Osteoblast (primary cell): ENCODE data around the gene NKD2. TPM values are rescaled to one million over a fixed set of nuclear protein-coding genes. Genes with fewer than 3 reads are reported as not detected.

Experiments
- DNase-seq: peaks from one replicate; pipeline ENCODE4 v3.0.0; 2011; ENCODE audit warnings: low spot score, mixed read lengths; ENCODE audit not compliant: insufficient read length; ENCODE audit errors: missing footprints
- H2AFZ ChIP-seq: 2 replicates; pipeline ENCODE4 v1.6.0; 2011; ENCODE audit warnings: mild to moderate bottlenecking, low read length
- H3K27ac ChIP-seq: 2 replicates; pipeline ENCODE4 v1.5.1; 2011; ENCODE audit warnings: mild to moderate bottlenecking, low read depth, low read length, moderate library complexity
- H3K27me3 ChIP-seq: 2 replicates; pipeline ENCODE4 v1.6.0; 2012; ENCODE audit warnings: mild to moderate bottlenecking, control low read depth, inconsistent platforms, low read length, moderate library complexity; ENCODE audit not compliant: insufficient read depth
- H3K36me3 ChIP-seq: 2 replicates; pipeline ENCODE4 v1.5.1; 2011; ENCODE audit warnings: mild to moderate bottlenecking, low read length, control low read depth, moderate library complexity; ENCODE audit not compliant: insufficient read depth
- H3K4me1 ChIP-seq: 2 replicates; pipeline ENCODE4 v1.5.1; 2011; ENCODE audit warnings: mild to moderate bottlenecking, low read length, control low read depth, moderate library complexity; ENCODE audit not compliant: insufficient read depth
- H3K4me2 ChIP-seq: 2 replicates; pipeline ENCODE4 v1.6.0; 2011; ENCODE audit warnings: mild to moderate bottlenecking, low read length; ENCODE audit not compliant: insufficient read depth
- H3K4me3 ChIP-seq: fragments of 200-600 bp; sonication (generic); 3 replicates; pipeline ENCODE4 v1.5.1; 2012; ENCODE audit warnings: mild to moderate bottlenecking, low read length, inconsistent platforms; ENCODE audit not compliant: insufficient read depth
- H3K79me2 ChIP-seq: 2 replicates; pipeline ENCODE4 v1.6.0; 2012; ENCODE audit warnings: mild to moderate bottlenecking, low read length, control low read depth, inconsistent platforms; ENCODE audit not compliant: insufficient read depth
- H3K9me3 ChIP-seq: 2 replicates; pipeline ENCODE4 v1.5.1; 2011; ENCODE audit warnings: low read depth, low read length, control low read depth
- H4K20me1 ChIP-seq: 2 replicates; pipeline ENCODE4 v1.6.0; 2012; ENCODE audit warnings: mild to moderate bottlenecking, low read length, control low read depth; ENCODE audit not compliant: insufficient read depth
- CTCF ChIP-seq: IDR thresholded peaks from 2 replicates; pipeline ENCODE4 v1.5.1; 2011; ENCODE audit warnings: mild to moderate bottlenecking, low read depth, low read length, moderate library complexity; ENCODE audit errors: extremely low read depth
- total RNA-seq: library from RNA; depleted of rRNA; stranded (reverse); fragments of >200 nt; gene quantifications from 2 replicates; pipeline ENCODE4 v1.2.3, GENCODE V29; 2012

Gene NKD2
- total RNA-seq, 1 donor, result under 0.01 TPM

DNA sequence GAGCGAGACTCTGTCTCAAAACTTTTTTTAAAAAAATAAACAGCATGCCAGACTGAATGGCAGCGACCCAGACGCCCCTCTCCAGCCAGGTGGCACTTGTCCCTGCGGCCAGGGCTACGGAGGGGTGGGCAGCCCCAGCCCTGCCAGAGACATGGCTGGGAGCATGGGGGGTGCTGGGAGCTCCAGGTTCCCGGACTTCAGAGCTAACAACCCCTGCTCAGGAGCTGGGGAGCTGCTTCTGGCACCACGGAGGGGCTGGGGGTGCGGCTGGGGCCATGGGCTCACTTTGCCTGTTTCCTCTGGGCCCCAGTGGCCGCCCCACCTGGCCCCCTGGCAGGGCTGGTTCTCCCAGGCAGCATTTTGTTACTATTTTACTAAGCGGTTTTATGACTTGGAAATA lies 53.3 kb downstream of the NKD2 start:
- no peak for DNase-seq
- H3K79me2 ChIP-seq, result no peaks in the 10 kb centered on the region
- H3K36me3 ChIP-seq, result no peaks in the 10 kb centered on the region
- H3K4me3 ChIP-seq, result no peak overlapping the region
- no peak overlapping the region for H3K27ac ChIP-seq
- H4K20me1 ChIP-seq, result no peaks in the 10 kb centered on the region
- no peak for TF ChIP-seq CTCF
- H2AFZ ChIP-seq, result no peak overlapping the region
- no peaks in the 10 kb centered on the region for H3K9me3 ChIP-seq
- H3K27me3 ChIP-seq, result no peaks in the 10 kb centered on the region
- H3K4me2 ChIP-seq, result no peak overlapping the region
- H3K4me1 ChIP-seq, result no peaks in the 10 kb centered on the region

GRCh38 chr5:1062761-1063568 lies 54.4 kb downstream of the NKD2 start:
- H3K4me2 ChIP-seq, result no peak overlapping the region
- no peak for TF ChIP-seq CTCF
- H2AFZ ChIP-seq, result no peak overlapping the region
- peak; percentile 81 for DNase-seq
- H3K4me3 ChIP-seq, result no peak overlapping the region
- no peaks in the 10 kb centered on the region for H3K79me2 ChIP-seq
- no peaks in the 10 kb centered on the region for H3K9me3 ChIP-seq
- no peaks in the 10 kb centered on the region for H3K27me3 ChIP-seq
- no peak overlapping the region for H3K27ac ChIP-seq
- no peaks in the 10 kb centered on the region for H3K4me1 ChIP-seq
- H4K20me1 ChIP-seq, result no peaks in the 10 kb centered on the region
- no peaks in the 10 kb centered on the region for H3K36me3 ChIP-seq

- Histone ChIP-seq H3K4me2 (no peak overlapping the region), H3K9me3 (no peaks in the 10 kb centered on the region), H3K4me3 (no peak overlapping the region), H2AFZ (no peak overlapping the region), H3K4me1 (no peaks in the 10 kb centered on the region), H4K20me1 (no peaks in the 10 kb centered on the region), H3K36me3 (no peaks in the 10 kb centered on the region), H3K27me3 (no peaks in the 10 kb centered on the region), H3K79me2 (no peaks in the 10 kb centered on the region), H3K27ac (no peak overlapping the region)
- no peak for TF ChIP-seq CTCF
- peak; percentile 69 for DNase-seq
Measured at GRCh38 chr5:1063661-1064382, 55.2 kb downstream of the NKD2 start.
